ENCODE data around the gene TMEM114.

TMEM114 gene

DNA sequence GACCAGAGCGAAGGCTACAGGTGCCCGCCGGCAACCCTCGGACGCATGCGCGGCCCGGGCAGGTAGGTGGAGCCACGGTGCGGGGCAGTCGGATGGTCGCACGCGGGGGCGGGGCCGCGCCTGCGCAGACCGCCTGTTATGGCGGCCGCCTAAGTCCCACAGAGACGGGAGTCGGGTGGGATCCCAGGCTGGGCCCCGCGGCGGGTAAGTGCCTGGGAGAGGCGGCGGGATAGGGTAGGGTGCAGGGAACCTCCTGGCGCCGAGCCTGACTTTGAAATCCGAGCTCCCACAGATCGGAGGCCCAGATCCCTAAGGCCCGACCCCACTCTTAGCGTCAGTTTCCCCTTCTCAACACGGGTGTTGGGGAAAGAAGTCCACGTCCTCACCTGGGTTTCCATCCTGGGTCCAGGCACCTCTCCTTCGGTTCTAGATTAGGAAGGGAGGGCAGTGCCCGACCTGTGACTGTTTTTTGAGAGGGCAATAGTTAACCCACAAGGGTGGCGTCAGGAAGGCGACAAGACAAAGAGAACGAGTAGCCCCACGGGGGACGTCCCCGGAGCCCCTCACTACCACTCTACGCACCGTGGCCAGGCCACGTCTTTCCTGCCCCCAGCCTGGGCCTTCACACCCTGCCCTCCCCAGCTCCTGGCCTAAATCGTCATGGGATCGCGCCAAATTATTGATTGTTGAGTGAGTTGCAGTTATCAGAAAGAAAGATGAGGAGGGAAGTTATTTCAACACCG is 31.4 kb upstream of the TMEM114 start, which contains the start of gene METTL22:
Gene METTL22, plus strand, starts transcription at position 127 of the 743 bp plus-strand sequence. CDS start 3,968 bp downstream, outside the sequence.
- Mint-ChIP-seq H3K4me3 (peak within 1 kb of the TSS; percentile 91), H3K36me3 (ENCODE audit: low read depth) (peaks cover 17% of the 10 kb centered on the region), H3K27me3 (no peaks in the 10 kb centered on the region), H3K4me1 (ENCODE audit: low read depth) (peaks cover 36% of the 10 kb centered on the region), H3K27ac (peak within 1 kb of the TSS; percentile 92), H3K9me3 (no peaks in the 10 kb centered on the region)

DNA sequence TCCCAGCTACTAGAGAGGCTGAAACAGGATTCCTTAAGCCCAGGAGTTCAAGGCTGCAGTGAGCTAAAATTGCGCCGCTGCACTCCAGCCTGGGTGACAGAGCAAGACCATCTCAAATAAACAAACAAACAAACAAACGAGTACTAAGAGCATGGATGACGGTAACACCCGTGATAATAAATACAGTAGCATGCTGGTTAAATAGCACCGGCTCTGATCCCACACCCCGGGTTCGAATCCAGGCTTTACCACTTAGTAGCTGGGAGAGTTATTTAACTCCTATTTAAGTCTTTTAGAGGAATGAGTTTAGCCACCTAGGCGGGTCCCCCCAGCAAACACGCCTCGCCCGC is 30.9 kb upstream of the TMEM114 start:
- no peaks in the 10 kb centered on the region for H3K9me3 Mint-ChIP-seq
- H3K4me1 Mint-ChIP-seq (ENCODE audit: low read depth): peaks cover 36% of the 10 kb centered on the region
- H3K27ac Mint-ChIP-seq: peak overlapping the region; percentile 92
- peak overlapping the region; percentile 91 for H3K4me3 Mint-ChIP-seq
- no peaks in the 10 kb centered on the region for H3K27me3 Mint-ChIP-seq
- H3K36me3 Mint-ChIP-seq (ENCODE audit: low read depth): peaks cover 16% of the 10 kb centered on the region

DNA sequence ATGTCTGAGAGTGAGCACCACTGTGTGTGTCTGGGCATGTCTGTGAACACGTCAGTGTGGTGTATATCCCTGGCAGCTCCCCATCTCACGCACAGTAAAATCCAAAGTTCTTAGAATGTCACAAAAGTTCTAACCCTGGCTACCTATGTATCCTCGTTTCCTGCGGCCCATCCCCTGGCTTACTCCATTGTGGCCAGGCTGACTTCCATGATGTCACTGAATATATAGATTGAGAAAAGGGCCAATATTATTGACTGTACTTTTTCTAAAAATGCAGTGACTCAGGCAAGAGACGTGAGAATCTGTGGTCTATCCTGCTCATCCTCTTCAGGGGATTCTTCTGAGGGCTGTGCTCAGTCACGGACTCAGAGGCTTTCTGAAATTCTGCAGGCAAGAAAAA is 30.2 kb upstream of the TMEM114 start:
- Mint-ChIP-seq H3K4me3 (peak overlapping the region; percentile 91), H3K27me3 (no peaks in the 10 kb centered on the region), H3K27ac (peak overlapping the region; percentile 92), H3K36me3 (ENCODE audit: low read depth) (peaks cover 11% of the 10 kb centered on the region), H3K9me3 (no peaks in the 10 kb centered on the region), H3K4me1 (ENCODE audit: low read depth) (peaks cover 36% of the 10 kb centered on the region)

DNA sequence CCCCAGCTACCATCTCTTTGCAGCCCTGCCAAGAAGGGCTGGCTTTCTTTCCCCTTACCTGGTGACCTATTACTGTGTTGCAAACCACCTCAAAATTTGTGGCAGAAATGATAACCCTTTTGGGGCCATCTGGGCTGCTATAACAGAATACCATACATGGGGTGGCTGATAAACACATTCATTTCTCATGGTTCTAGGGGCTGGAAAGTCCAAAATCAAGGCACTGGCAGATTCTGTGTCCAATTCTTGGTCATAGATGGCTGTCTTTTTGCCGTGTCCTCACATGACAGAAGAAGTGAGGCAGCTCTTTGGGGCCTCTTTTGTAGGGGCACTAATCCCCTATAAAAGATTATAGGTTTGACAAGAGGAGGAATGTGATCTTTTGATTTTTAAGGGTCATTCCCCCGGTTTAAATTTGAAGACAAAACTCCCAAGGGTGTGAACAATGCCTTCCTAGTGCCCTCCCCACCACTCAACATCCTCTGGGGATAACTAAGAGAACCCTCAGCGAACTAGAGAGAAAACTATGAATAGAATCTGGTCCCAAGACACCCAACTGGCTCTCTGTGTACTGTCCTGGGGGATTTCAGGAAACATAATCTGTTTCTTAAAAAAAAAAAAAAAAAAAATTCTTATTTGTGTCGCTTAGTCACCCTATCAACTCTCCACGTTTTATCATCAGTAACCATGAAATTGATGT is 29.5 kb upstream of the TMEM114 start:
- Mint-ChIP-seq H3K4me1 (ENCODE audit: low read depth) (peaks cover 32% of the 10 kb centered on the region), H3K27me3 (no peaks in the 10 kb centered on the region), H3K27ac (no peak overlapping the region), H3K9me3 (no peaks in the 10 kb centered on the region), H3K36me3 (ENCODE audit: low read depth) (peaks cover 7% of the 10 kb centered on the region), H3K4me3 (no peak overlapping the region)

DNA sequence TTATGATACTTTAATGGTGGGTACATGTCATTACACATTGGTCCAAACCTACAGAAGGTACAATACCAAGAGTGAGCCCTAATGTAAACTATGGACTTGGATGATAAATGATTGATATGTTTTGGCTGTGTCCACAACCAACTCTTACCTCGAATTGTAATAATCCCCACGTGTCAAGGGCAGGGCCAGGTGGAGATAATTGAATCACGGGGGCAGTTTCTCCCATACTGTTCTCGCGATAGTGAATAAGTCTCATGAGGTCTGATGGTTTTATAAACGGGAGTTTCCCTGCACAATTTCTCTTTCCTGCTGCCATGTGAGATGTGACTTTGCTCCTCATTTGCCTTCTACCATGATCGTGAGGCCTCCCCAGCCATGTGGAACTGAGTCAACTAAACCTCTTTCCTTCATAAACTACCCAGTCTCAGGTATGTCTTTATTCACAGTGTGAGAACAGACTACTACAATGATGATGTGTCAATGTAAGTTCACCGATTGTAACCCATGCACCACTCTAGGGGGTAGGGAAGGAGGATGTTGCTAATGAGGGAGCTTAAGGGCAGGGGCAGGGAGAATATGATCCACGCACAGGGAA is 24.2 kb upstream of the TMEM114 start:
- no peak overlapping the region for H3K27ac Mint-ChIP-seq
- H3K9me3 Mint-ChIP-seq: no peaks in the 10 kb centered on the region
- H3K27me3 Mint-ChIP-seq: peaks cover 20% of the 10 kb centered on the region
- no peaks in the 10 kb centered on the region for H3K4me1 Mint-ChIP-seq (ENCODE audit: low read depth)
- H3K4me3 Mint-ChIP-seq: no peak overlapping the region
- no peaks in the 10 kb centered on the region for H3K36me3 Mint-ChIP-seq (ENCODE audit: low read depth)

DNA sequence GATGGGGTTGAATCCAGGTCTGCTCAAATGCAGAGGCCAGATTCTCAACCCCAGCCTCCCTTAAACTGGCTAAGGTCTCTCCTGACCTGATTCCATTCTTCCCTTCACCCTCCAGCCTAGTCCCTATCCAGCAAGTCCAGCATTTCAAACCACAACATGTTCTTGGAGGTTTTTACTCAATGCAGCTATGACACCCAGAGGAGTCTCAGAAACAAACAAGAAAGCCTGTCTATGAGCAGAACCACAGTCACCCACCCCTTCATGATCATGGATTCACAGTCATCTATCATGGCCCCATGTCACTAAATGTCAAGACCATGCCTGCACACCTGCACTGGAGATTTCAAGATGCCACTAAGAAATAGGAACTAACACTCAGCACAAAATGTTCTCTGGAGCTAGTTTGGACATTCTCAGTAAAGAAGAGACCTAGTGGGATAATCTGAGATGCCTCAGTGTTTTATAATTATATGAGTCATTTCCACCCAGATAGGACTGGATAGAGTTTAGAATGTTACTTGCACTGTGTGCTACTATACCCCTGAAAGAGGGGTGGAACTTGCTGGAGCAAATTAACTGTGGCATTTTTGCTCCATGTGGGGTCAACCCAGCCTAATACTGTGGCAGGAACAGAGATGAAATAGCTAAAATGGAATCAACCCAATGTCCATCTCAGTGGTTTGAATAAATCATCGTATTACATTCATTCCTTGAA is 21.7 kb upstream of the TMEM114 start:
- no peak overlapping the region for H3K4me3 Mint-ChIP-seq
- no peaks in the 10 kb centered on the region for H3K36me3 Mint-ChIP-seq (ENCODE audit: low read depth)
- no peak overlapping the region for H3K27ac Mint-ChIP-seq
- no peaks in the 10 kb centered on the region for H3K4me1 Mint-ChIP-seq (ENCODE audit: low read depth)
- H3K27me3 Mint-ChIP-seq: peaks cover 27% of the 10 kb centered on the region
- no peaks in the 10 kb centered on the region for H3K9me3 Mint-ChIP-seq

DNA sequence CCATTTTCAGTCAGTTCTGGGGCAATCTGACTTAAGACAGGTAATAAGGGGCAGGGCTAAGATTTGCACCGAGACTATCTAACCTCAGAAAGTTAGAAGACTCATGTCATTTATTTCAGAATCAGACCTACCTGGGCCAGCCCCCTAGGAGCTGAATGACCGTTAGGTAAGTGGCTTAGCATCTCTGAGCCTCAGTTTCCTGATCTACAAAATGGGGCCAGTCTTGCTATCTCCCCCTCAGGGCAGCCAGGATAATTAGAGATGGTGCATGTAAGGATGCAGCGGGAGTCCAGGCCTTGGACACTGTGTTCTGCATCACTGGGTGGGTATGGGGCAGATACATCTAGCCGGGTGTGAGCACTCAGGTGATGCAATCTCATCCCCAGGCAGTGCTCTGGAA is 20.8 kb upstream of the TMEM114 start:
- no peaks in the 10 kb centered on the region for H3K9me3 Mint-ChIP-seq
- no peaks in the 10 kb centered on the region for H3K4me1 Mint-ChIP-seq (ENCODE audit: low read depth)
- H3K36me3 Mint-ChIP-seq (ENCODE audit: low read depth): no peaks in the 10 kb centered on the region
- H3K27me3 Mint-ChIP-seq: peaks cover 31% of the 10 kb centered on the region
- H3K27ac Mint-ChIP-seq: no peak overlapping the region
- H3K4me3 Mint-ChIP-seq: no peak overlapping the region

DNA sequence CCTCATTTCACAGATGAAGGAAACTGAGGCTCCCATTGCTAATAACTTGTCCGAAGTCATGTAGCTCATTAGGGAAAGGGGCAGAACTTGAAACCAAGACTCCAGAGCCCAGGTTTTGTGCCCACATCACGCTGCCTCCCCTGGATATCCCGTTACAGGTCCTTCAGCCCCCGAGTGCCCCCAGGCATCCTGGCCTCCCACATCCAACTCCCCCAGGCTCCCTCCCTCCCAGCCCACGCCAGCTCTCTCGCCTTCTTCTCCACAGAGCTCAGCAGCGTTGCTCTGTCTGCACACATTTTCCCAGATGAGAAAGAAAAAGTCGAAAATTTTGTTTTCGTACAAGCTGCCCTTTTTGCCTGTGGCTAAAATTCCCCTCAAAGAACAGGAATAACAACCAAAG is 16.9 kb upstream of the TMEM114 start:
- peaks cover 22% of the 10 kb centered on the region for H3K27me3 Mint-ChIP-seq
- H3K4me1 Mint-ChIP-seq (ENCODE audit: low read depth): no peaks in the 10 kb centered on the region
- no peaks in the 10 kb centered on the region for H3K36me3 Mint-ChIP-seq (ENCODE audit: low read depth)
- H3K4me3 Mint-ChIP-seq: no peak overlapping the region
- H3K27ac Mint-ChIP-seq: no peak overlapping the region
- no peaks in the 10 kb centered on the region for H3K9me3 Mint-ChIP-seq

DNA sequence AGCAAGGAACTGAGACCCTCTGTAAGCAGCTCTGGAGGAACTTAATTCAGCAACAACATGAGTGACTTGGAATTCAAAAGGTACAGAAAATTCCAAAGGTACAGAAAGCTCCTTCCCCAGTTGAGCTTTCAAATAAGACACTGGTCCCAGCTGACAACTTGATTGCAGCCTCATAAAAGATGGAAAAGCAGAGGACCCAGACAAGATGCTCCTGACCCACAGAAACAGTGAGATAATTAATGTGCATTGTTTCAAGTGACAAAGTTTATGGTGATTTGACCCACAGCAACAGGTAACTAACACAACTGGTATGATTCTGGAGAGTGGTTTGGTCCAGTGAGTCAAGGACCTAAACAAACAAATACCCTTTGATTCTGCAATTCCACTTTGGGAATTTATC is 15.2 kb upstream of the TMEM114 start:
- no peaks in the 10 kb centered on the region for H3K9me3 Mint-ChIP-seq
- H3K27me3 Mint-ChIP-seq: peaks cover 22% of the 10 kb centered on the region
- no peak overlapping the region for H3K27ac Mint-ChIP-seq
- no peaks in the 10 kb centered on the region for H3K36me3 Mint-ChIP-seq (ENCODE audit: low read depth)
- H3K4me3 Mint-ChIP-seq: no peak overlapping the region
- H3K4me1 Mint-ChIP-seq (ENCODE audit: low read depth): no peaks in the 10 kb centered on the region

DNA sequence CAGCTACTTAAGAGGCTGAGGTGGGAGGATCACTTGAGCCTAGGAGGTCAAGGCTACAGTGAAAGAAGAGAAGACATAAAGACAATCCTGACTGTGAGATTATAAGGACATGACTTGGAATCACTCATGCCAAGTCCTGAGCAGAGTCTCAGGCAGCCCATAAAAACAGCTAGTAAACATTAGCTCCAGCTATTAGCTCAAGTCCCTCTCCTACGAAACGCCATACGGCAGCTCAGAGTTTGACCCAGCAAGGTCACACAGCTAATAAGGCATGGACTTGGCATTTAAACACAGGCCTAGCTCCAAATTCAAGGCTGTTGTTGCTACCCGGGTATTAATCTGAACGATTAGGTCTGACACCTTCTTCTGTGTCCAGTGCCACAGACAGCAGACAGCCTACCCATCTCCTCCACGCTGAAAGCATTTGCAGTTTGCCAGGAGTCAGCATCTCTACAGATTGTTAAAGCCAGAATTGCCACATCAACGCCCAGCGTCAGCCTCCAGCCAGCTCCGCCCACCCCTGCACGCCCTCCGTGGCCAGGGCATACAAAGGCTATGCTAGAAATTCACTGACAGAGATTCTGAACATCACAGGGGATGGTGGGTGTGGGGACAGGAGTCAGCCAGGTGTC is 9.9 kb upstream of the TMEM114 start:
- H3K4me3 Mint-ChIP-seq: no peak overlapping the region
- H3K9me3 Mint-ChIP-seq: peaks cover 10% of the 10 kb centered on the region

DNA sequence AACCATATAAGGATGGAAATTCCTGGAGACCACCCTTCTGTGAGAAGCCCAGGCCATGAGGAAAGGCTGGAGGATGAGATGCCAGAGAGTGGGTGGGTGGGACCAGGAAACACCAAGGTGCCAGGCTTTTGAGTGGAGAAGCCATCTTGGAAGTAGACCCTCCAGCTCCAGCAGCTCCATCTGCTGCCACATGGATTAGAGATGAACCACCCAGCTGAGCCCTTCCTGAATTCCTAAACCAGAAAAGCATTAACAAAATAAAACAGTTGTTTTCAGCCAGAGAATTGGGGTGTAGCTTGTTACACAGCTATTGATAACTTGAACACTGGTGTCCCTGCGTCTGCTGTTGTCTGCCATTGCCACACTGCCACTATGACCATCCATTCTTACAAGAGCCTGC is 6.3 kb upstream of the TMEM114 start:
- Mint-ChIP-seq H3K9me3 (peaks cover 10% of the 10 kb centered on the region), H3K27me3 (peaks cover 6% of the 10 kb centered on the region), H3K36me3 (ENCODE audit: low read depth) (no peaks in the 10 kb centered on the region), H3K27ac (no peak overlapping the region), H3K4me1 (ENCODE audit: low read depth) (no peaks in the 10 kb centered on the region), H3K4me3 (no peak overlapping the region)

More for the DNA sequence above, 9.9 kb upstream of the TMEM114 start:
- Mint-ChIP-seq H3K27me3 (peaks cover 10% of the 10 kb centered on the region), H3K4me1 (ENCODE audit: low read depth) (no peaks in the 10 kb centered on the region), H3K36me3 (ENCODE audit: low read depth) (no peaks in the 10 kb centered on the region), H3K27ac (no peak overlapping the region)

DNA sequence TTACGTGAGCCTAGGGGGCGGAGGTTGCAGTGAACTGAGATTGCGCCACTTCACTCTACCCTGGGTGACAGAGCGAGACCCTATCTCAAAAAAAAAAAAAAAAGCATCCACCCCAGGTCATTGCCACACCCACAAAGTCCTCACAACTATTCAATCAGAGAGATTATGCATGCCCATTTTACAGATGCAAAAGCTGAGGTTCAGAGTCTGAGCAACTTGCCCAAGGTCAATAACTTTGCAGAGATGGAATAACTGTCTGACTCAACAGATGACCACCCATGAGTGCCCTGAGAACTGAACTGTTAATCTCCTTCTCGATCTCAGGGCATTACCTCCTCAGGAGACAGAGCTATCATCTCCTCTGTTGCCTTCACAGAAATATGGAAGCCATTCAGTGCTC is 5.5 kb upstream of the TMEM114 start:
- Mint-ChIP-seq H3K4me1 (ENCODE audit: low read depth) (no peaks in the 10 kb centered on the region), H3K9me3 (peaks cover 10% of the 10 kb centered on the region), H3K27me3 (peaks cover 3% of the 10 kb centered on the region), H3K36me3 (ENCODE audit: low read depth) (no peaks in the 10 kb centered on the region), H3K4me3 (no peak overlapping the region), H3K27ac (no peak overlapping the region)

DNA sequence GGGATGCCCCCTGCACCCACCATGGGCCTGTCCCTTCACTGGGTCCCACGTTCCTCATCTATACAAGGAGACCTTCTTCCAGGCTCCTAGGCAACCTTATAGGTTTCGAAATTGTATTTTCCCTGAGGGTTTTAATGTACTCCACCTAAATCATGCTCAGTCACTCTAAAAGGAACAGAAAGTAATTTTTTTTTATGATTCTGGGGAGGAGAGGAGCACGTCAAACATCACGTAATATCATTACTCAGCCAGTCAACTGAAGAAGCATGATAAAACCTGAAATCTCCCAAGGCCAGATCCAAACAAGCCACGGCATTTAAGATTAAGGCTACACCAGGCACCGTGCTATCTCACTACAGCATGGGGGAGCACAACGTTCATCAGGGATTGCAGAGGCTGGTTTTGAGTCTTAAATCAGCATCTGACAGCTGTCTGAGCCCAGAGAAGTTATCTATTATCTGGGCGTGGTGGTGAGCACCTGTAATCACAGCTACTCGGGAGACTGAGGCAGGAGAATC is 3.9 kb upstream of the TMEM114 start:
- no peak overlapping the region for H3K27ac Mint-ChIP-seq
- no peaks in the 10 kb centered on the region for H3K4me1 Mint-ChIP-seq (ENCODE audit: low read depth)
- H3K4me3 Mint-ChIP-seq: no peak overlapping the region

DNA sequence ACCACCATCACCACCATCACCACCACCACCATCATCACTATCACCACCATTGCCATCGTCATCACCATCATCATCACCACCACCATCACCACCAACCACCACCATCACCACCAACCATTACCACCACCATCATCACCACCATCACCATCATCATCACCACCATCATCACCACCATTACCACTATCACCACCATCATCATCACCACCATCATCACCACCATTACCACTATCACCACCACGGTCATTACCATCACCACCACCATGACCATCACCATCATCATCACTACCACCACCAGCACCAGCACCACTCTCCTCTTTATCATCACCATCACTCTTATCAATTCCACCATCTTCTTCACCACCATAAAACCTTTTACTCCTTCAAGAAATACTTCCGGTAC is 1.1 kb upstream of the TMEM114 start:
- Mint-ChIP-seq H3K9me3 (peaks cover 5% of the 10 kb centered on the region), H3K27me3 (peaks cover 27% of the 10 kb centered on the region), H3K4me1 (ENCODE audit: low read depth) (no peaks in the 10 kb centered on the region), H3K36me3 (ENCODE audit: low read depth) (no peaks in the 10 kb centered on the region), H3K27ac (no peak overlapping the region), H3K4me3 (no peak overlapping the region)

More for the DNA sequence above, 3.9 kb upstream of the TMEM114 start:
- Mint-ChIP-seq H3K27me3 (peaks cover 3% of the 10 kb centered on the region), H3K9me3 (peaks cover 10% of the 10 kb centered on the region), H3K36me3 (ENCODE audit: low read depth) (no peaks in the 10 kb centered on the region)
